ENCODE measurements around the gene RNF31. TPM values are rescaled to one million over a fixed set of nuclear protein-coding genes. Genes with fewer than 3 reads are reported as not detected.
A peak's percentile ranks its signal among the peaks of the same experiment; 100 is the strongest.

Gene RNF31
- total RNA-seq, 1 experiment from 2014 or later = 77.6 TPM

DNA sequence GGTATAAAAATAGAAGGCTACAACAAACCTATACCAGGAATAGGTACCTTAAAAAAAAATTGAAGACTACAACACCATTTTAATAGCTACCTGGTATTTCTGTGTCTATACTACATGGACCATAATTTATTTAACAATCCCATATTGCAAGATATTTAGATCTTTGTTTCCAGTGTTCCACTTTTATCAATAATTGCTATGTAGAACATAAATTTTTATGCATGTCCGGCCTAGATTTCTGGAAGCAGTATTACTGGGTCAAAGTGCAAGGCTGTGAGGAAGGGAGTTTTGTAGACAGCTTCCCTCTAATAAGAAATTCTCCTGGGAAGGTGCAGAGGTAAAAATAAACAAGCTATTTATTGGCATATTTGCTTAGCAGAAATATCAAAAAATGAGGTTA, 36.8 kb upstream of the RNF31 start:
- no peak for DNase-seq
- H3K27me3 ChIP-seq (replicated peaks; ENCODE audit: control insufficient read depth, insufficient read depth, low read length) = no peaks in the 10 kb centered on the region
- no peak overlapping the region for H3K4me3 Mint-ChIP-seq (ENCODE audit: unreplicated experiment)
- H3K36me3 Mint-ChIP-seq (ENCODE audit: insufficient read depth, unreplicated experiment) = peaks cover 14% of the 10 kb centered on the region
- H3K4me1 Mint-ChIP-seq (ENCODE audit: low read depth, unreplicated experiment) = peaks cover 5% of the 10 kb centered on the region
- H3K4me3 ChIP-seq (ENCODE audit: low read depth, low read length) = no peak overlapping the region
- intact Hi-C loops (cut with micrococcal nuclease; ENCODE audit: unreplicated experiment) = no loop called here
- H3K4me1 ChIP-seq = peaks cover 8% of the 10 kb centered on the region; the same call in 1 of the 2 replicates
- no peaks in the 10 kb centered on the region for H3K27me3 Mint-ChIP-seq (ENCODE audit: insufficient read depth, unreplicated experiment)
- no peaks in the 10 kb centered on the region; the same call in 1 of the 2 replicates for H3K9me3 ChIP-seq
- H3K36me3 ChIP-seq (ENCODE audit: control insufficient read depth, insufficient read depth, low read length) = no peaks in the 10 kb centered on the region
- no peak overlapping the region for H3K27ac Mint-ChIP-seq (ENCODE audit: unreplicated experiment)
- TF ChIP-seq, protein P1, sequence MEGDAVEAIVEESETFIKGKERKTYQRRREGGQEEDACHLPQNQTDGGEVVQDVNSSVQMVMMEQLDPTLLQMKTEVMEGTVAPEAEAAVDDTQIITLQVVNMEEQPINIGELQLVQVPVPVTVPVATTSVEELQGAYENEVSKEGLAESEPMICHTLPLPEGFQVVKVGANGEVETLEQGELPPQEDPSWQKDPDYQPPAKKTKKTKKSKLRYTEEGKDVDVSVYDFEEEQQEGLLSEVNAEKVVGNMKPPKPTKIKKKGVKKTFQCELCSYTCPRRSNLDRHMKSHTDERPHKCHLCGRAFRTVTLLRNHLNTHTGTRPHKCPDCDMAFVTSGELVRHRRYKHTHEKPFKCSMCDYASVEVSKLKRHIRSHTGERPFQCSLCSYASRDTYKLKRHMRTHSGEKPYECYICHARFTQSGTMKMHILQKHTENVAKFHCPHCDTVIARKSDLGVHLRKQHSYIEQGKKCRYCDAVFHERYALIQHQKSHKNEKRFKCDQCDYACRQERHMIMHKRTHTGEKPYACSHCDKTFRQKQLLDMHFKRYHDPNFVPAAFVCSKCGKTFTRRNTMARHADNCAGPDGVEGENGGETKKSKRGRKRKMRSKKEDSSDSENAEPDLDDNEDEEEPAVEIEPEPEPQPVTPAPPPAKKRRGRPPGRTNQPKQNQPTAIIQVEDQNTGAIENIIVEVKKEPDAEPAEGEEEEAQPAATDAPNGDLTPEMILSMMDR (IDR thresholded peaks at IDR 0.05; ENCODE audit: insufficient read depth in 1 of 2, low read depth in 1 of 2, low read length in 1 of 2, severe bottlenecking in 1 of 2, unreplicated experiment in 1 of 2) = no peak
- ChIA-PET CTCF (interaction anchor here (0.7 to 6.7 kb wide), 6 partner anchors 8 to 53 kb away, joined by 3 to 155 read pairs (median 10); partner anchors contain the start of genes PCK2 and PSME2), POLR2A (interaction anchor here (1.1 kb wide), 1 partner anchor 52 kb away, joined by 3 read pairs; no protein-coding TSS in a partner anchor)
- H3K9me3 Mint-ChIP-seq (ENCODE audit: unreplicated experiment) = no peaks in the 10 kb centered on the region
- BruUV-seq (replicated peaks) = no TSS peak

DNA sequence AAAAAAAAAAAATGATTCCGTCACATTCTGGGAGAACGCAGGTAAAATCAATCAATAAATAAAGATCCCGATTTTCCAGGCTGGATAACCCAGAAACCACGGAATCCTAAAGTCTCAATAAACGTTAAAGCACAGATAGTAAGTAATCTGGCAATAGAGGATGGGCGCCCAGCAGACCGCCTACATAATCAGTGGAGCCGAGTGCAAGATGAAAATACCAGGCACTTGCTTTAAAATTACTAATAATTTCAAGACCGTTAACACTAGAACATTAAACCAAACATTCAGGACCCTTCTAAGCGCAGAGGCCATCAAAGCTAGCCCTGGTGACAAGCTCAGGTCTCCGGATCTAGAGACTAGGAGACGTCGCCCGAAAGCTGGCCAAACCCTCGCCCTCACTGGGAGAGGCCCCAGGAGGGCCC, 33.9 kb upstream of the RNF31 start:
- intact Hi-C loops (cut with micrococcal nuclease; ENCODE audit: unreplicated experiment) = no loop called here
- POLR2A ChIA-PET = interaction anchor here (0.6 to 3.3 kb wide), 8 partner anchors 12 to 792 kb away, joined by 3 to 72 read pairs (median 20); partner anchors contain the start of genes EMC9, PABPN1, PCK2 and PSME1
- BruUV-seq (replicated peaks) = TSS peak; percentile 77

DNA sequence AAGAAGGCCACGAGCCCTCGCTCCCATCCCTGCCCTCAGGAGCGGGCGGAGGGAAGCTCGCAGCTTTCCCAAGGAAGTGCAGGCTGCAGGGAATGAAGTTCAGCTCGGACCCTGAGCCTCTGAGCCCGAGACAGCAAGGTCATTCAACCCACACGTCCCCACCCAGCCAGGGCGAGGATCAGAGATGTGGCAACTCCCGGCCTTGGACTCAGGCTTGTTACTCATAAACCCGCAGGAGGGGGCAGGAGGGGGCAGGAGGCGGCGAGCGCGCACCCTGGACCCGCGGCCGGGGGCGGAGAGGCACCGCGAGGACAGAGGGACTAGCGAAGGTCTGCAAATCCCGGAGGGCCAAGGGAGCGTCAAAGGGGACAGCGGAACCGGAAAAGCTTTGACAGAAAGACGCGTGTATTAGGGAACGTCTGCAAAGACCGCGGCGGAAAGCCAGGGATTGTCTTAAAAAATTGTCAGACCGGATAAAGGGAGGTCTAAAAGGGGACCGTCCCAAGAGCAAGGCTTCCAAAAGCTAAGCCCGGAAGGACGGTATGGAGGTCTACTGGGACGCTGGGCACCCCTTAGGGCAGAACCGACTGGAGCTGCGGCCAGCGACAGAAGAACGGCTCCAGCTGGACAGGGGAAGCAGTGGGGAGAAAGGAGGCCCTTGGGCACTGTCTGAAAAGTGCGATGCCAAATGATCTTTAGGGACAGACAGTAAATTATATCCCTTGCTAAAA, 33.3 kb upstream of the RNF31 start:
- TF ChIP-seq, protein P1 (IDR thresholded peaks at IDR 0.05; ENCODE audit: insufficient read depth in 1 of 2, low read depth in 1 of 2, low read length in 1 of 2, severe bottlenecking in 1 of 2, unreplicated experiment in 1 of 2) = no peak
- Histone ChIP-seq H3K4me1 (peaks cover 3% of the 10 kb centered on the region; the same call in 1 of the 2 replicates), H3K9me3 (no peaks in the 10 kb centered on the region), H3K36me3 (ENCODE audit: control insufficient read depth, insufficient read depth, low read length) (peaks cover 2% of the 10 kb centered on the region; the same call in 1 of the 2 replicates), H3K27me3 (replicated peaks; ENCODE audit: control insufficient read depth, insufficient read depth, low read length) (no peaks in the 10 kb centered on the region), H3K4me3 (ENCODE audit: low read depth, low read length) (peak overlapping the region; percentile 77)
- peaks cover 29% of the 10 kb centered on the region for H3K36me3 Mint-ChIP-seq (ENCODE audit: insufficient read depth, unreplicated experiment)
- no peaks in the 10 kb centered on the region for H3K27me3 Mint-ChIP-seq (ENCODE audit: insufficient read depth, unreplicated experiment)
- H3K9me3 Mint-ChIP-seq (ENCODE audit: unreplicated experiment) = no peaks in the 10 kb centered on the region
- H3K4me1 Mint-ChIP-seq (ENCODE audit: low read depth, unreplicated experiment) = peaks cover 13% of the 10 kb centered on the region
- BruUV-seq (replicated peaks) = no TSS peak
- H3K4me3 Mint-ChIP-seq (ENCODE audit: unreplicated experiment) = peak overlapping the region; percentile 100
- intact Hi-C loops (cut with micrococcal nuclease; ENCODE audit: unreplicated experiment) = loop anchor here (1.0 to 2.0 kb wide), 4 partner anchors 20 to 75 kb away; partner anchors contain the start of genes EMC9, IPO4, IRF9 and PCK2
- POLR2A ChIA-PET = interaction anchor here (0.6 to 3.3 kb wide), 18 partner anchors 11 to 793 kb away, joined by 3 to 72 read pairs (median 5); partner anchors contain the start of genes CARMIL3, CHMP4A, EMC9 and IPO4
- peak overlapping the region; percentile 98 for H3K27ac Mint-ChIP-seq (ENCODE audit: unreplicated experiment)
- CTCF ChIA-PET = interaction anchor here (0.6 to 3.3 kb wide), 14 partner anchors 8 to 1045 kb away, joined by 3 to 26 read pairs (median 5); partner anchors contain the start of genes EMC9, IRF9, PCK2 and PSME1
- peak; percentile 95 to 96 for DNase-seq

More for the DNA sequence above, 33.9 kb upstream of the RNF31 start:
- CTCF ChIA-PET = interaction anchor here (0.6 to 3.3 kb wide), 7 partner anchors 20 to 135 kb away, joined by 3 to 26 read pairs (median 17); partner anchors contain the start of genes IRF9, PCK2, PSME1 and PSME2
- DNase-seq = no peak
- H3K27me3 ChIP-seq (replicated peaks; ENCODE audit: control insufficient read depth, insufficient read depth, low read length) = no peaks in the 10 kb centered on the region
- no peaks in the 10 kb centered on the region for H3K9me3 ChIP-seq
- Mint-ChIP-seq H3K4me1 (ENCODE audit: low read depth, unreplicated experiment) (peaks cover 13% of the 10 kb centered on the region), H3K27me3 (ENCODE audit: insufficient read depth, unreplicated experiment) (no peaks in the 10 kb centered on the region), H3K27ac (ENCODE audit: unreplicated experiment) (peak overlapping the region; percentile 98), H3K9me3 (ENCODE audit: unreplicated experiment) (no peaks in the 10 kb centered on the region), H3K4me3 (ENCODE audit: unreplicated experiment) (peak overlapping the region; percentile 100), H3K36me3 (ENCODE audit: insufficient read depth, unreplicated experiment) (peaks cover 26% of the 10 kb centered on the region)
- TF ChIP-seq, protein P1 (IDR thresholded peaks at IDR 0.05; ENCODE audit: insufficient read depth in 1 of 2, low read depth in 1 of 2, low read length in 1 of 2, severe bottlenecking in 1 of 2, unreplicated experiment in 1 of 2) = no peak
- peaks cover 8% of the 10 kb centered on the region; the same call in 1 of the 2 replicates for H3K4me1 ChIP-seq
- peaks cover 2% of the 10 kb centered on the region; the same call in 1 of the 2 replicates for H3K36me3 ChIP-seq (ENCODE audit: control insufficient read depth, insufficient read depth, low read length)
- H3K4me3 ChIP-seq (ENCODE audit: low read depth, low read length) = peak overlapping the region; percentile 77

All from Caco-2 (cell line).